Hypothalamus (tissue), 51 donors: ENCODE measurements around the gene LRCH3.
"Not testable (repeated sequence)": the region's sequence is repeated elsewhere in the genome, so short reads cannot be mapped to it uniquely, and the experiment has no call there.

ENCODE experiments used
- DNase-seq, 51 donors: peaks; one replicate each; lab custom pipeline; 2025; lab: John Stamatoyannopoulos, UW

Gene LRCH3

DNA sequence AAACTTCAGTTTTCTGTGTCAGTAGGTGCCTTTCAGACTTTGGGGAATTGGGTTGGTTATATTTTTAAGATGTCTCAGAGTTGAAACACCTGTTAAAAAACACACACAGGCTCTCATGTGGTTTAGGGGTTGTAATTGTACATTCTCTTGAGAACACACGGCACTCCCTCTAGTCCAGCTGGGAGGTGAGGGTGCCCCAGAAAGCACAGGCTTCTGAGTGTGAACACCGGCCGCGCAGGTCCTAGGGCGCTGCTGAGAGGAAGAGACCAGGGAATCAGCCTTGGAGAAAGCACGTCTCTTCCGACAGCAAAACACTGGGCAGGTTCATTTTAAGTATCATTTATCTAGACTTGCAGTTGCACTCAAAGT is 90.9 kb downstream of the LRCH3 start:
- no peak for DNase-seq

DNA sequence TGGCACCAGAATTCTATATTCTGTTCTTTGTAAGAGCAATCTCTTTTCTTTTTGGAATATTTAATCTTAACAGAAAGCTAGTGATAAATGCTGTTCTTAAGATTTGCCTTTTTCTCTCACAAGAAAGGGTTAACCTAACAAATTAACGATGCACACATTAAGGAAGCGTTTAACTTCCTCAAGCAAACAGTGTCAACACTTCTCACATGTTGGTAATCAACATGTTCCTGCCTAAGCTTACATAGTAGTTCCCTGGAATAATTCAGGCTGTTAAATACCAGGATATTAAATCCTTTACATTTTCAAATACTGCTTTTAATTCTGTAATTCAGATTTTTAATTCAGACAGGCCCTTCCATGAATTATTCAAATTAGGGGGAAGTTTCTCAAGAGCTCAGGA is 91.5 kb downstream of the LRCH3 start:
- DNase-seq = no peak

DNA sequence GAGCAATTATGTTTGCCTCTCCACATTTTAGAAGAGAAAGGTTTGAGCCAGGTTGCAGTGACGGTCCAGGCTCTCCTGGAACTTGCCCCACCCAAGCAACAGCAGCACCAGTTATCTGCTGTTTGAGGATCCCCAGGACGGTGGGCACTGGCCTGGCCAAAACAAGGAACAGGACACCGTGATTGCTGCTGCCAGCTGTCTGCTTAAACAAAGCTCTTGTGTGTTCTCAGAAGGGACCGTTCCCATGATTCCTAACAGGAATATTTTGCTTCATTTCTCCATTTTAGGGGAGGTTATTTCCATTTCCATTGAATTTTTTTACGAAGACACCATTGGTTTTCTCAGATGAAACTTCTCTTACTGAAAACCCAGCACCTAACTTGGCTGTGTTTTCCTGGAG is 92.5 kb downstream of the LRCH3 start:
- peak in 2 of 51 donors; percentile 2 to 6 for DNase-seq

DNA sequence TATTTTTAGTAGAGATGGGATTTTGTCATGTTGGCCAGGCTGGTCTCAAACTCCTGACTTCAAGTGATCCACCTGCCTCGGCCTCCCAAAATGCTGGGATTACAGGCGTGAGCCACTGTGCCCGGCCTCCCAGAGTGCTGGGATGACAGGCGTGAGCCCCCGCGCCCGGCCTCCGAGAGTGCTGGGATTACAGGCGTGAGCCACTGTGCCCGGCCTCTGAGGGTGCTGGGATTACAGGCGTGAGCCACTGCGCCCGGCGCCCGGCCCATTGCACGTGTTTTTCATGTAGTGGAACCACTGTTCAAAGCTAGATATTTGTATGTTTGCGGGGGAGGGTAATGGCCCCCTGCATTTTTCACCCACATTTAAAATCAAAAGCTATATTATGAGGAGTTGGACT is 93.3 kb downstream of the LRCH3 start:
- DNase-seq = not testable (repeated sequence)

DNA sequence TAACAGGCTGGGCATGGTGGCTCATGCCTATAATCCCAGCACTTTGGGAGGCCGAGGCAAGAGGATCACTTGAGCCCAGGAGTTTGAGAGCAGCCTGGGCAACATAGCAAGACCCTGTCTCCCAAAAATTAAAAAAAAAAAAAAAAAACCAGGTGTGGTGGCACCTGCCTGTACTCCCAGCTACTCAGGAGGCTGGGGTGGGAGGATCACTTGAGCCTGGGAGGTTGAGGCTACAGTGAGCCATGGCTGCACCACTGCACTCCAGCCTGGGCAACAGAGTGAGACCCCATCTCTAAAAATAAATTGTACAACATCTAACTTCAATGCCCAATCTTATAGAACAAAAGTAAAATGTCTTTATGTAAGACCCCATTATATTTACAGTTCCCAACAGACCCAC is 95.0 kb downstream of the LRCH3 start:
- not testable (repeated sequence) for DNase-seq

DNA sequence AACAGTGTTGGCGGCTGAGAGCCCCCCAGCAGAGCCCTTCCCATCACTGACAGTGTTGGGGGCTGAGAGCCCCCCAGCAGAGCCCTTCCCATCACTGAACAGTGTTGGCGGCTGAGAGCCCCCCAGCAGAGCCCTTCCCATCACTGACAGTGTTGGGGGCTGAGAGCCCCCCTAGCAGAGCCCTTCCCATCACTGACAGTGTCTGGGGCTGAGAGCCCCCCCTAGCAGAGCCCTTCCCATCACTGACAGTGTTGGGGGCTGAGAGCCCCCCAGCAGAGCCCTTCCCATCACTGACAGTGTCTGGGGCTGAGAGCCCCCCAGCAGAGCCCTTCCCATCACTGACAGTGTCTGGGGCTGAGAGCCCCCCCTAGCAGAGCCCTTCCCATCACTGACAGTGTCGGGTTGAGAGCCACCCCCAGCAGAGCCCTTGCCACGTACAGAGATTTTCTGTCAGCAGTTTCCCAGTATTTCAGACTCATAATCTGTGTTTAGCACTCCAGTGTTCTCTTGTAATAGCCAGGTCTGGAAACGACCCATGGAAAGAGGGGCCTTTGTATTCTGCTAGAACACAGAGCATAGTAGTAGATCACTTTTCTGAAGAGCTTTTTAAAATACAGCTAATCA is 96.5 kb downstream of the LRCH3 start:
- DNase-seq = not testable (repeated sequence)

DNA sequence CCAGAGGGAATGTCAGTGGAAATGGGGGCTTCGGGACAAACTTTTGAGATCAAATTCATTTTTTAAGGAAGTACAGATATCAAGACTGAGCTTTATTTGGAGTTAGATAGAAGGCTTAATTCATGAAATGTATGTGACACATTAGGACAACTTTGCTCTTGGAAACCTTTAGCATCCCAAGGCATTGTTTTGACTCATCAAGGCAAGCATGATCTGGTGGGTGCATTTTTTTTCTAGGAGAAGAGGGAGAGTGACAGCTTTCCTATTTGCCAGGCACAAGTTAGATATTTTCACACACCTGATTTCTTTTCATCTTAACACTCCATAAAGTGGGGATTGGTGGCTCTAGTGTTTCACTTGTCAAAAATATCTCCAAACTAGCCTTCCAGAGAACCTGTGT is 97.5 kb downstream of the LRCH3 start:
- no peak for DNase-seq

DNA sequence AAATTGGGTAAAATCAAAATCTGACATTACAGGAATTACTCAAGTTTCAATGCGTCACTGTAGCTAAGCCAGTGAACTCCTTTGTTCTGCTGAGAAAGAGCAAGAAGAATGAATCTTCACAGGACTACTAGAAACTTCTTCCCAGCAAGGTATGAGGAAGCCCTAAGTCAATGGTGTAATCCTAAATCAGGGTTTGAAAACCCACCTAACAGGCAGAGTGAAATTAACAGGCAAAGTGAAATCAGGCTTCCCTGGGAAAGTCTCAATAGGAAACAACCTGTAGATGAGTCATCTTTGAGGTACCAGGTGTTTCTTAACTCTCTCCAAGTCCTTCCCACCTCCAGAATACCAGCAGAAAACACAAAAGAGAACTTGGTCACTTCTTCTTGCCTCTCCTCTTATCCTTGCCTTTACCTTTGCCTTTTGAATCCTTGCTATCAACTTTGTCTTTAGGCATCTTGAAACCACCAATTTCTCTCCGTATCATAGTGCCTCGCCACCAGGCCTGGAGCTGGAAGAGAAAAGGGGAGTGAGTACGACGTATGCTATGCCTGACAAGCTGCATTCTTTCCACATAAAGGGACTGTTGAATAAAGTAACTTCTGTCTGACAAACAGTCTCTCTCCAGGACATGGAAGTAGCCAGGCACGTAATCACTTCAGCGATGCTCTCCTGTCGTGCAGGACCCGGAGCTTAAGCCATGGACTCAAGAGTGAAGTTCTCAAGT is 98.3 kb downstream of the LRCH3 start:
- DNase-seq = no peak

DNA sequence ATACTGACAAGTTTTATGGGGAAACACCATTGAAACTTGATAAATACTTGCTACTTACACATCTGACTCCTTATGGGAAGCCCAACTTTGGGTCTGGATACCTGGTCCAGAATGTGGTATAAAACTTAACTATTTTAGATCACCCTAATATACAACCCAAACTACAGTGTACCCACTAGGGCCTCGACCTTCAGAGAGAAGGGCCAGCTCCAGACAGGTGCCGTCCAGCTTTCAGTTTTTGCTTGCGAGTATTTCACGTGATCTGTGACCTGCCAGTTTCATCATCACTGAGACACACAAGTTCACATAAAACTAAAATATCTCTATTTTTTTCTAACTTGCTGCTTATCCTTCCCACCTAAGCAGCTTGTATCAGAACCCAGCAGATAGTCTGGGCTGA is 99.6 kb downstream of the LRCH3 start:
- no peak for DNase-seq

DNA sequence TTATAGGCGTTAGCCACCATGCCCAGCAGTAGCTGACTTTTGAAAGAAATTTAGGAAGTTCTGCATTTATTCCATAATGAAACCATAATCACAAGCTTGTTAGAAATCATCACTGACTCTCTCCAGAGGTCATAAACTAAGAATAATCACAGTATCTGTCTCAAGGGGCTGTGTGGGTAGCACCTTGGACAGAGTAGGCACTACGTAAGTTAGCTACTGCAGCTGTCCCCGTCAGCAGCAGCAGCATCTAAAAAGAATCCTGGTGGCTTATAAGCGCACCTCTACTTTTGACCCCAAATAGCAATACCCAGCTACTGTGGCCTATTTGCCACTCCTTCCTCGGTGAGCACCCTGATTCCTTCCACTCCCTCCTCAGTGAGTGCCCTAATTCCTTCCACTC is 101.1 kb downstream of the LRCH3 start:
- no peak for DNase-seq

DNA sequence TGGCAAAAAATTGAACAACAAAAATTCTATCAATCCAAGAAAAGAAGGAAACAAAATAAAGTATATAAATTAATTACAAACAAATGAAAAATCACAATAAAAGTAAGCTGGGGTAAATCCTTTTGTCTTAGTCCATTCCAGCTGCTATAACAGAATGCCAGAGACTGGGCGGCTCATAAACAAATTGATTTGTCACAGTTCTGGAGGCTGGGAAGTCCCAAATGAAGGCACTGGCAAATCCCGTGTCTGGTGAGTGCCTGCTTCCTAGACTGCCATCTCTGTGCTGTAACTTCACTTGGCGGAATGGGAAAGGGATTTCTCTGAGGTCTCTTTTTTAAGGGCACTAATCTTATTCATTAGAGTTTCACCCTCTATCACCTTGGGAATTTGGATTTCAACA is 105.4 kb downstream of the LRCH3 start:
- DNase-seq = no peak

DNA sequence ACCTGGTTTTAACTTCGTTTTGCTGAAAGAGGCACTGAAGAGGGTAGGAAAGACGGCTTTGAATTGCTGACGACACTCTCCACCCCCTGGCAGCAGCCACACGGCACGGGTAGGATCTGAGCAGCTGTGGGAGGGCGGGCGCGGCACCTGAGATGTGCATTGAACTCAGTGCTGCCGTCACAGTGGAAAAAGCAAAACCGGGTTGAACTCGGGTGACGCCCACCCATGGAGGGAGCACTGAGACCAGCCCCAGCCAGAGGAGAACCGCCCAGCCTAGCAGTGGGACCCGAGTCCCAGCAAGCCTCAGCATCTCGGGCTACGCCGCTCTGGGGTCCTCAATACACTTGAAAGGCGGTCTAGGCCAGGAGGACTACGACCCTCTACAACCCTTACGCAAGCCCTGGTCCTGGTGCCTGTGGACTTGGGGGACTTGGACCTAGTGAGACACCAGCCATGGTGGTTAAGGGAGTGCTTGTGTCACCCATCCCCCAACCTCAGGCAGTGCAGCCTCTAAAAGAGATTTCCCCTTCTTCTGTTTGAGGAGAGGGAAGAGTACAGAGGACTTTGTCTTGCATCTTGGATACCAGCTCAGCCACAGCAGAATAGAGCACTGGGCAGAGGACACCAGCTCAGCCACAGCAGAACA is 108.9 kb downstream of the LRCH3 start:
- DNase-seq = no peak

DNA sequence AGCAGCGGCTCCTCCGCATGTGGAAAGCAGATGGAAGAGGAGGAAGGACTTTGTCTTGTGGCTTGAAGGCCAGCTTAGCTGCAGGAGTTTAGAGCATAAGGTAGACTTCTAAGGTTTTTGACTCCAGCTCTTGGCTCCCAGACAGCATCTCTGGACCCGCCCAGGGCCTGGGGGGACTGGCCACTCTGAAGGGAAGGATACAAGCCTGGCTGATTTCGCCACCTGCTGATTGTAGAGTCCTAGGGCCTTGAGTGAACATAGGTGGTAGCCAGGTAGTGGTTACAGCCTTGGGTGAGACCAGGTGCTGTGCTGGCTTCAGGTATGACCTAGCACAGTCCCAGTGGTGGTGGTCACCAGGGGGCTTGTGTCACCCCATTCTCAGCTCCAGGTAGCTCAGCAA is 110.6 kb downstream of the LRCH3 start:
- no peak for DNase-seq

DNA sequence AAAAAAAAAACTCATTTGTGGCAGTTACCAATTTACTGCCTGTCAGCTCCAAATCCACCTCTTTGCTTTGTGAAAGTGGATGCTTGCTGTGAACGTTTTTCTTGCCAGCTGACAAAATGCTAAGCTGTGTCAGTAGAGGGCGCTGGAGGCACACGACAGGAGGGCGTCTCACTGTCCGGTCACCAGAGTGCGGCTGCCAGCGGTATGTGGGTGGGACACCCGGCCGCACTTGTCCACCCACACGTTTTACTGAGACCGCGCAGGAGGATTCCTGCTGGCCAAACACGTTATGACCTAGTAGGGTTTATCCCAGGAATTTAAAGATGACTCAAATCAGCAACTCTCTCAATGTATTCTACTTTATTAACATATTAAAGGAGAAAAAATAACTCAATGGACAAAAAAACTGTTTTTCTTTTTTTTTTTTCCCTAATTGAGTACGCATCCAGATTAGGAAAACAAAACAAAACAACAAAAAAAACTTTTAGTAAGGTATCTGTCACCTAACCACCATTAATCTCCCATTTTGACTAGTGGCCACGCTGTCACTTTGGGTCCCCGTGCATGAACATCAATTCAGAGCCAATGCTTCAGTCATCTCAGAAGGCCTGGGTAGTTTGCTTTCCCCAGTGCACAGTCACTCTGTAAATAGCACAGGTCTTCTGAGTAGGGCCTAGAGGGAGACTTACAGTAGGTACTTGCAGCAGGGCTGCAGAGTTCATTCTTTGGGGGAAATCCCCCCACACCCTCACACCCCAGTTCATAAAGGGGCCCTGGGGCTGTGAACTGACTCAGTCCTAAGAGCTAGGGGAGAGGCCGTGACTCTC is 115.2 kb downstream of the LRCH3 start:
- peak in 50 of 51 donors; percentile 3 to 85 (median 63) for DNase-seq

DNA sequence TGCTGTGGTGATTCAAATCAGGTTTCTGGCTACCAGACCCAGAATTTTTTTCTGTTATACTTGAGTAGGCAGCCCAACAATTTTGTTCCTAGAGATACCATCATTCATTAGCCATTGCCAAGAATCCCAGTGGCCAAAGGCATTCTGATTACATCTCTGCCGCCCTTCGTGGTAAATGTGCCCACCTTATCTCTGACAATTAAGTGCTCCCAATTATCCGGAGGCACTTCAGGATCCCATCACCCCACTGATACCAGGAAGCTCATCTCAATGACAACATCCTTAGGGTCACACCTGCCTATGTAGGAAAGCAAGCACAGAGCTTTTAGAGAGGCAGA is 115.8 kb downstream of the LRCH3 start:
- DNase-seq = no peak

DNA sequence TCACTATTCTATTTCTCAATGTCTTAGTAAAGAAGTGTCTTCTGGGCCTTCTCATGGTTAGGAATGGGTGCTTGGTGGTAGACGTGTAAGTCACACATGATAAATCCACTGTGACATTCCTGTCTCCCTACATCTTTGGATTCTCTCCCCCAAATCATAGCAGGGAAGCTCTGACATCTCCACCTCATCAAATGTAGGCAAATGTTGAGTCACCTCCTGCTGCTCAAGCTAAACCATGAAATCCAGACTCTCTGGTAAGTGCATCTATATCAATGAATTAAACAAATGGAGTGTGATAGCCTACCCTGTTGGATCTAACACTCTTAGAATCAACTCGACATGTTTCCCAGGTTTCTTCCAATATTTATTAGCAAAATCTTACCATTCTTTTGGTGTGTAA is 116.1 kb downstream of the LRCH3 start:
- DNase-seq = no peak

DNA sequence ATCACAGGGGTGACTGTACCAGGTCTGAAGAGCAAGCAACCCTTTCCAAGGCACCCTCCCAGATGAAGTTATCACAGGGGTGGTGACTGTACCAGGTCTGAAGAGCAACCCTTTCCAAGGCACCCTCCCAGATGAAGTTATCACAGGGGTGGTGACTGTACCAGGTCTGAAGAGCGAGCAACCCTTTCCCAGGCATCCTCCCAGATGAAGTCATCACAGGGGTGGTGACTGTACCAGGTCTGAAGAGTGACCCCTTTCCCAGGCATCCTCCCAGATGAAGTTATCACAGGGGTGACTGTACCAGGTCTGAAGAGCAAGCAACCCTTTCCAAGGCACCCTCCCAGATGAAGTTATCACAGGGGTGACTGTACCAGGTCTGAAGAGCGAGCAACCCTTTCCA is 117.5 kb downstream of the LRCH3 start:
- DNase-seq = not testable (repeated sequence)

DNA sequence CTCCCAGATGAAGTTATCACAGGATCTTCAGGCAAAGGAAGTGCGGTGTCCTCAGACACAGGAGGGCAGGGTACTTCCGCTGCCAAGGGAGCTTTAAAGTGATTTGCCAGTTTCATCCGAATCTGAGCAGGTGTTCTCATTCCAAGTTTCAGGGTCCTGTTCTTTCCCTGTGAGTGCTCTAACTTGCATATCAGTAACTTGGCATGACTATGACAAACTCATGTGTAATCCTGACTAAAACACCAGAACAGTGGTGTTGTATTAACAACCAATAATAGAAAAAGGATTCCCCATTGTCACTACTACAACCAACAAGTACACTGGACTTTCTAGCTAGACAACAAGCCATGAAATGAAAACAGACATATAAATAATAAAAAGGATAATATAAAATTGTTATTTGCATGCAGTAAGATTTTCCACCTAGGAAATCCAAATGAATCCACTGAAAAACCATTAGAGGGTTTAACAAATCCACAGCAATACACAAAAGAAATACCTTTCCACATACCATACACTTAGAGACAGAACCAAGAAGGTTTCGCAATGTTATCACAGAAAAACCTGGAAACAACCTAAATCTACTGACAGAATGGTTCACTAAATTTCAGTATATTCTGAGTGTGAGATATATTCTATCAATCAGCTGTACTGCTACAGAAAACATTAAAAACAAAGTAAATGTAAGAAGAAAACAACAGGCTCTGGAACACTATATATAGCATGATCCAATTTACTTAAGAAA is 118.1 kb downstream of the LRCH3 start:
- DNase-seq = no peak

DNA sequence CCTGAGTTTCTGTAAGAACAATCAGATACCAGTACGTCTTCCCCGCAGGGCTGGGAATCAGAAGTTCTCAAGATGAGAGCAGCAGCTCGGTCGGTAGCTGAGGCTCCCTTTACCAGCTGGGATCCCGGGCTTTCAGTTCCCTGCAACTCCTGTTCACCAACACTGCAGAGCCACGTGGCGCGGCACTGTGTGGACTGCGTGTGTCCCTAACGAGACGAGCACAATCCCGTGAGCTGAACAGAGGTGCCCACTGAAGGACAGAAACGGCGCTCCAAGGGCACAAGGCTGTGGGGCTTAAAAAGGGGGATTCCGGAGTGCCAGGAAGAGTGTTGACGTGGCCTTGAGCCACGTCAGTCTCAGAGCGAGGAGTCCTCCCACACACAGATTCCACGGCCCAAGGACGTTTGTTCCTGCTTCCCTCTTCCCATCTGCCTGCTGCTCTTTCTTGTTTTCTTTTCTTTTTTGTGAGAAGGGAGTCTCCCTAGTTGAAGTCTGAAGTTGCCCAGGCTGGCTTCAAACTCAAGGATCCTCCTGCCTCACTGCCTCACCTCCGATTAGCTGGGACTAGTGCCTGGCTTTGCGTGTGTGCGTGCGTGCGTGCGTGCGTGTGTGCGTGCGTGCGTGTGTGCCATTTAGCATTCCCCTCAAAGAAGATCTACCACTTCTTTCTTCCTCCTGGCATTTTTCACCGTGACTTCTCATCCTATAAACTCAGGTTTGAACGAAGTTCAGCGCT is 121.9 kb downstream of the LRCH3 start:
- peak in 10 of 51 donors; percentile 3 to 17 (median 7) for DNase-seq
